HG03442 (cell line): Measurements from ENCODE around the gene IGF2R.

Experiments
- ATAC-seq: cut with Tn5 transposase; IDR thresholded peaks from one replicate; pipeline ENCODE4 v1.9.1; 2021; ENCODE audit warnings: mild to moderate bottlenecking, moderate library complexity; ENCODE audit not compliant: unreplicated experiment

The IGF2R gene

DNA sequence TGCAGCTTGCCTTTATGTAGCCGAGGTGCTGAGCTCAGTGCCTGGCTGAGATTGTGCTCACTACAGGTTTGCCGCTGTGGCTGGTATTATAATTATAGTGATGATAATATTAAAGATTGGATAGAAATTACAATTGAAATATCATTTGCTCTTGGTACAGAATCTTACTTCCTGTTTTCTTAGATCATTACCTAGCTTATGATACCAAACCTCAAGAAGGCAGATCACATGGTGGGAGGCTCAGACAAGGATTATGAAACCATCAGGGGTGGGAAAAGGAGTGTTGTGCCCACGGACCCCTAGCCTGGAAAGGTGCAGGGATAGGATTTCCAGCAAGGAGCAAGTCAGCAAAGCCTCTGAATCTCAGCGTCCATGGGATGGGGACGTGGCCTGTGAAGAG lies 70.6 kb downstream of the IGF2R start:
- no peak for ATAC-seq

DNA sequence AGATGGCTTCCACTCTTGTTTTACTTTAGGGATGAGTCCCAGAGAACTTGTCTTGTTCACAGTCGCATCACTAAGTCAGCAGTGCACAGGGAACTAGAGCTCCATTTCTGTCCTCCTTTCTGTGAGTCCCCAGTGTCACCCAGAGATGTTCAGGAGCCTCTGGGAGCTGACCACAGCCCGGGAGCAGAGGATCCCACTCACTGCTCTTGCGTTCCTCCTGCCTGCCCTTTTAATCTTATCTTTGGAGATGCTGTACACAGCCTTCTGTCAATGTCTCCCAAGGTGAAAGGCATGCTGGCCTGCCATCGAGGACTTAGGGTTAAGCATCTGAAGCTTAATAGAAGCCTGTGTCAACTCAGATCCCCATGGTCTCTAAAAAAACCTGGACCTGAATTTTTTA lies 71.2 kb downstream of the IGF2R start:
- no peak for ATAC-seq

DNA sequence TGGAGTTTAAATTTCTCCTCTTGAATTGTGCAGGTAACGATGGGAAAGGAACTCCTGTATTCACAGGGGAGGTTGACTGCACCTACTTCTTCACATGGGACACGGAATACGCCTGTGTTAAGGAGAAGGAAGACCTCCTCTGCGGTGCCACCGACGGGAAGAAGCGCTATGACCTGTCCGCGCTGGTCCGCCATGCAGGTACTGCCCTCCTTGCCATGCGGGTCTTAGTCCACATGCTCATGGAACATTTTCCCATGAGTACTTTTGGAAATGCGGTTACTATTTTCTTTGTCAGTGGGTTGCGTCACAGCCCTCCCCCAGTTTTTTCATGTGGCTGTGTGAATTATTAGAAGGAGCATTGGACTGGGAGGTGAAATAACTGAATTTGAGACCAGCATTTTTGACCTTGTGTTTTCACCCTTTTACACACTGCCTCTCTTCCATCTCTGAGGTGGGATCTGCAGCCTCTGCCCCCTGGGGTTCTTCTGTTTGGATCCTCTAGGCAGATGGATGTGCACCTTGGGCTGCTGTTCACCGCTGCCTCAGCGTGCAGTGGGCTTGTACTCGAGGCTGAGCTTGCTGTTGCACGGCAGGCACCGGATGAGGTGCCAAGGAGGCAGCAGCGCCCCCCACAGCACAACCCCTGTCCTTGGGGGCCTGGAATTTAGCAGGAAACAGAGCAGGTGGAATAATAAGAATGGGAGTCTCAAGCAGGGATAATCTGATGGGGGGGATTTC lies 71.8 kb downstream of the IGF2R start:
- ATAC-seq: no peak

DNA sequence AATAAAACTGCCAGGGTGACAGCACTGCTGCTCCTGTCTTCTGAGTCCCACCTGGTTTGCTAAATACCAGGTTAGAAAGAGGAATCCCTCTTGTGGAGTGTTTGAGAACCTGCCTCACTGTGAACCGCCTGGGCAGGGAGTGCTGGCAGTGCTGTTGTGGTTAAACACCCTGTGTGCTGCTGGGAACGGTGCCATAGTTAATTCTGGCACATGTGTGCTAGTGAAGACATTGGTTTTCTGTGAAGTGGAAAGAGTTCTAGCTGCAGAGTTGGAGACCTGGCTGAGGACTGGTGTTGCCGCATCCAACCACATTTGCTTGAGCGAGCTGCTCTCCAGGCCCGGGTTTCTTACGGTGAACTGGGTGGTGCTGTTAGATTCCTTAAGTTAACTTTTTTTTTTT lies 72.7 kb downstream of the IGF2R start:
- no peak for ATAC-seq

DNA sequence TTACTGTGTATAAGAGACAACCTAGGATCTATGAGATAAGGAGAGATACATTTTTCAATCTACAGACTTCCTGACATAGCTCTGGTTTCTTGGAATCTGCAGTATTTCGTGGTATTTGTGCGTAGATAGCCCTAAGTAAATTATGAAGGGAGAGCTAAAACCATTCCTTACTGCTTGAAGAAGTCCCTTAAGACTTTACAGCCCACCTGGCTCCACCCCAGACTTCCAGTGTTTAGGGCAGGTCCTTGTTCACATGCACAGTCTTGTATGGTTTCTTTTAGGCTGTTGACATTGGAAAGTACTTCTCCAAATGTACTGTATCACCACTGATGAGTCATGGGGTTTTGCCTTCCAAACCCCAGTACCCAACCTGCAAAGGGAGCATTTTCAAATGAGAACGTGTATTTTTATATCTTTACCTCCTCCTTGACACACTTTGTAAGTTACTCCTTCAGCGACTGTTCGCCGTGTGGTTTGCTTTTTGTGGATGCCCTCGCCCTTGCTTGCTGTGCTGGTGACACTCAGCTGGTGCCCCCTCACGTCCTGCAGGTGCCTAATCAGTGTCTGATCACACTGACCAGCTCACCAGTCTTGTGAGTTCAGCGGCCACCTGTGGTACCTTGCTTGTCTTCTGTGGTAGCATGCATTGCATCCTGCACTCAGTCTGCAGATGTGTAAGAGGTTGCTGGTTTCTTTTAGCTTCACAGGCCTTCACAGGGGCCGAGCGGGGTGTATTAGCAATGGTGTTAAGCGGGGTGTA lies 73.3 kb downstream of the IGF2R start:
- no peak for ATAC-seq

DNA sequence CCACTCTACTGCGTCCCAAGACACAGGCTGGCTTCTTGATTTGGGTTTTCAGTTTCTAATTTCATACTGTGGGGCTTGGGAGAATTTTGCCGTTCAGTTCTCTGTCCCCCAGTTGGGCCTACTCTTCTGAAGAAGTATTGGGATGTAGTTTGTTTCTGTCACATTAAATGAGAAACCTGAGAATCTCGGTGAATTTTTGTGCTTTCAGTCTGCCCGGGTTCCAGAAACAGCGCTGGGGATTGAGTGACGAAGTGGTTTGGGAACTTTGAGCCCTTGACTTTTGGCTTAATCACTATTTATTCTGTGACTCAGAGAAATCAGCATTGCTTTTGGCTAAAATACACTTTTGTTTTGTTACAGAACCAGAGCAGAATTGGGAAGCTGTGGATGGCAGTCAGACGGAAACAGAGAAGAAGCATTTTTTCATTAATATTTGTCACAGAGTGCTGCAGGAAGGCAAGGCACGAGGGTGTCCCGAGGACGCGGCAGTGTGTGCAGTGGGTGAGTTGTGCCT lies 74.0 kb downstream of the IGF2R start:
- no peak for ATAC-seq

DNA sequence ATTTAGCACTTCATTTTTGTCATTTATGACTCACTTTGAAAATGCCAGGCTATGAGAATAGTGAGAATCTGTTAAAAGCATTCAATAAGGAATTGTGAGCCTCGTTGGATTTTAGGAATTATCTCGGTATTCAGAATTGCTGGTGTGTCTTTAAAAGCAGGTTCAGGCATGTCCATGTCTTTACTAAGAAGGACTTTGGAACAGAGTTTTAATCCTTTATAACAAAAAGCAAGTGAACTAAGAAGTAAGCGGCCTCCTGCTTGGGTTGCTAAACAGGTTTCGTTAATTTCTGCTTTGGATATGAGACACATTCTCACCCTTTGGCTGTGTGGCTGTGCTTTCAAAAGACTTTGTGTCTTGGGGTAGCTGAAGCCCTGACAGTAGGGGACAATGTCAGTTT lies 74.9 kb downstream of the IGF2R start:
- no peak for ATAC-seq

DNA sequence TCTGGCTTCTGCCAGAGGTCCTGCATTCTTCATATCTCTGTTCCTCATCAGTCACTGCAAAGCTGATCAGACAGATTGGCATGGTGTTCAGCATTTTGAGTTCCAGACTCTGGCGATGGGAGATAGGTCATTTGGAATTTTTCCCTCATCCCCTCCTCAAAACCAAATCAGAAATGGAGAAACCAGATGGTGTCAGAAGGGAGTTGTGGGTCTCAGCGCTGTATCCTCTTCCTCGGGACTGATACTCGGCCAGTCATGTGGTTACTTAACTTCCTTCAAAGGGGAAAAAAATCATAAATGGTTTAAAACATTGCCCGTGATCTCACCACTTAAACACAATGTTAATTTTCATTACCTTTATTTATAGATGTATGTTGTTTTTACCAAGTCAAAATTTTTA lies 75.8 kb downstream of the IGF2R start:
- no peak for ATAC-seq

DNA sequence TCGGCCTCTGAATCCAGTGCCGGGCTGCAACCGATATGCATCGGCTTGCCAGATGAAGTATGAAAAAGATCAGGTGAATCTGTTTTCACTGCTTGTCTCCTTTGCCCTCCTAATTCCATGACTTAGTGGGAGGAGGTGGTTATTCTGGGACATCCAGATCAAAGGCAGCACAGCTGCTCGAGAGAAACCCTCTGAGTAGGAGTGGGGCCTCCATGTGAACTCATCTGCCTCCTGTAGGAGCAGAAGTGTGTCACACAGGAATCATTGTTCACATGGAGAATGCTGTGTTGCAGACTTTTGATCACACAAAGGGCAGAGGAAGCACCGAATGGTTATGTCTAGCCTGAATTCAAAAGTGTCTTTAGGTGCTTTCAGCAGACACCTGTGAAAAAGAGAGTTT lies 79.6 kb downstream of the IGF2R start:
- ATAC-seq: no peak

DNA sequence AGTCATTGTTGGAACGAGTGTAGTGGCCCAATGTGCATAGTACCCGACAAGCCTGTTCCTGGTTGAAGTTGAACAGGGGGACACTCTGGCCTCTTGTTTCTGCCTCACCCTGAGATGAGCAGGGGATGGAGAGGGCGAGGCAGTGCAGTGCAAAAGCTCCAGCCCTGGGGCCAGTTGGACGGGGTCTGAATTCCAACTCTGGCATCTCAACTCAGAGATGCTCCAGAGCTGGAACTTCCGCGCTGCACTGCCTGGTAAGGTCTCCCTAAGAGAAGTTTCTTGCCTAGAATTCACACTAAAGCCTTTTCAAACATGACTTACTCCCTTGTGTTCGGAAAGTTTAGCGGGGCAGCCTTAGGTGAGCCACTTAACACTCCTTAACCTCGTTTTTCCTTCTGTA lies 80.5 kb downstream of the IGF2R start:
- no peak for ATAC-seq

DNA sequence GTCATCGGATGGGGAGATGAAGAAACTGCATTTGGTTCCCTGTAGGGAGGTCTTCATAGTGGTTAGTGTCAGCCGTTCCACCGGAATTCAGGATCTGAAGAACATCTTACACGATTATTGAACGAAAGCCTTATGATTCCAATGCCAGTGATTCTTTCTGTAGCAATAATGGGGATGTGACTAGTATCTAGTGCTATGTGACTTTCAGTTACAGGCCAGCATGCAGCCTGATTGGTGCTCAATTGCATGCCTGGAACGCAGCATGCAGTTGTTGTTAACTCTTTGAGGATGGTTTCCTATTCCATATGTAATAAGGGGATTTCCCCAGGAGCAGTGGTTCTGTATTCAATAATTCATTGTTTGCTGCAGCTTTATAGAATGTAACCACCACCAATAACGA lies 81.1 kb downstream of the IGF2R start:
- ATAC-seq: no peak

DNA sequence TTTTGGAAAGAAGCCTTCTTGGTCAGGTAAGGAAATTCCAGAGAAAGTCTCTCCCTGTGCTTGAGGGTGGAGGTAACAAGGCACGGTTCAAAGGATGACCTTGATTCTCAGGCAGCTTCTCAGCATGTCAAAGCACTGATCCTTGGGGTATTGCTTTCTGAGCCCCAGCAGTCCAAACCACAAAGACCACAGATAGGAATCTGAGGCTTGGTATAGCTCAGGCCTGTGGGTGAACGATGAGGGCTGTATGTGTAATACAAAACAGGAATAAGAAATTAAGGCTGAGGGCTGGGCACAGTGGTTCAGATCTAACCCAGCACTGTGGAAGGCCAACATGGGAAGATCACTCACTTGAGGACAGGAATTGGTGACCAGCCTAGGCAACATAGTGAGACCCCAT lies 82.5 kb downstream of the IGF2R start:
- no peak for ATAC-seq

DNA sequence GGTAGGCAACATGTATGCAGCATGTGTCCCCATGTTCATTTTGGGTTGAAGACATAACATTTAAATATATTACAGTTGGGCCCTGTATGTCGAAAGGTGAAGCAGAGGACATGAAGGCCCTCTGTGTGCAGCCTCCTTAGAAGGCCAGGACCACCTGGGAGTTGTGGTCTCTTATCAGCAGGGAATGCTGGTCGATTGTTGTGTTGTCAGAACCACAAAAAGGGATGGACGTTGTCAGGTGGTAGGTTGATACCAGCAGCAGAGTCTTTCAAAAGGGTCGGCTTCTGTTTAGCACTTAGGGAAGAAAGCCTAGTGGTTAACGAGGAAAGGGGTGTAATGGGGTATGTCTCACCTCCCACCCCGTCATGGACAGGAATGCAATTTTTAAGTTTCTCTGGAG lies 85.4 kb downstream of the IGF2R start:
- ATAC-seq: no peak

DNA sequence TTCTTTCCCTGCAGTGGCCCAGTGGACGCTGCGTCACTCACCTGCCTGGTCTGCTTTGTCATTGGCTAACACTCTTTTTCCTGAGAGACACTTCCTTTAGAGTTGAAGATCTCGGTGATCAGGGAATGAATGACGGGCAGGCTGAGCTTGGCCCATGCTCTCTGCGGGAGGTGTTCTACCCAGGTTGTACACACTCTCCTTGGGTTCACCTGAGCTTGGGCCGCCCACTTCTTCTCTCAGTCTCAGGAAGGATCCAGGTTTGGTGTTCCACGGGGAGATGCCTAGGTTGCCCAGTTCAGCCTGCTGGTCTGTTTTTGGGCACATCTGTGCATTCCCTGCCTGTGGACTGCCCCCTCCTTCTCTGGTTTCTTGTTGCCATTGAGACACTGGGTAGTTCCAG lies 86.0 kb downstream of the IGF2R start:
- no peak for ATAC-seq

DNA sequence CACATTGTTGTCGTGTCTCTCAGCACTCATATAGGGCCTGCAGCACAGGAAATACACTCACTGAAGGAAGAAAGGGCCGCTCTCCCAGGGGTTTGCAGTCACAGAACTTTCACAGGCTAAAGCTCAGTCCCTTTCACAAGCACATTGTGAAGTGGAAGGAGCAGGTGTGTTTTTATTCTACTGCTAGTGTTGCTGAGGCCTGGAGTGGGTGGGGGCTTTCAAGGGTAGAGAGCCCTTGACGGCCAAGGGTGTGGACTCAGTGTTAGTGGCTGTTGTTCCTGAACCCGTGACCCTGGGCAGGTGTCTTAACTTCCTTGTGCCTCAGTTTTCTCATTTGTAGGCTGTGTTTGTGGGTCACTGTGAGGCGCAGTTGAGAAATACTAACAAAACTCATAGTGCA lies 86.5 kb downstream of the IGF2R start:
- ATAC-seq: no peak

DNA sequence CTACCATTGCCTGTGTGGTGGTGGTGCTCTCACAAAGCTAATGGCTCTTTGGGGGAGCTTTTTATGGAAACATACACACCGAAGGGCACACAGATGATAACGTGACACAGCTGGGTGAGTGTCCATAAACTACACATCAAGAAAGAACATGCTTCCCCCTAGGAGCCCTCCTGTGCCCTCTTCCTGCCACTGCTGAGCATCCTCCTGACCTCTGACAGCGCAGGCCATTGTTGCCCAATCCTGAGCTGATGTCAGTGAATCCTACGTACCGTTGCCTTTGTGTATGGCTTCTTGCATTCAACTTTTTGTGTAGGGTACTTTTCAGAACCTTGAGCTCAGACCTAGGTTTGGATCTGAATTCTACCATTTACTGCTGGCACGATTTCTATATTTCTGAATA lies 86.9 kb downstream of the IGF2R start:
- ATAC-seq: no peak

DNA sequence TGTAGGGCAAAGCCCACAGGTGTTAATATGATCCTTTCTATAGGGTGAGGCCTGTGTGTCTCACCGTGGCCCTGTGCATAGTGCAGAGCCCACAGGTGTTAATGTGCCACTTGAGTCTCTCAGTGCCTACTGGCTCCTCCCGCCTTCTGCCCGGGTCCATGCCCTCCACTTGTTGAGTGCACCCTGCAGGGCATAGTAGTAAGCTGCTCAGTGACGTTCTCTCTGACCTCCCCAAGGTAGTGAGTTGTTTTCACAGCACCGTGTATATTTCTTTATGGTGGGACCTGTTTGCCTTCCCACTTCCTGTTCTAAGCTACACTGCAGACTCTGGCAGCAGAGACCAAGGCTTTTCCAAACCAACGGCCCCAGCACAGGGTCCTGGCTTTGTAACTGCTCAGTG lies 88.2 kb downstream of the IGF2R start:
- no peak for ATAC-seq

DNA sequence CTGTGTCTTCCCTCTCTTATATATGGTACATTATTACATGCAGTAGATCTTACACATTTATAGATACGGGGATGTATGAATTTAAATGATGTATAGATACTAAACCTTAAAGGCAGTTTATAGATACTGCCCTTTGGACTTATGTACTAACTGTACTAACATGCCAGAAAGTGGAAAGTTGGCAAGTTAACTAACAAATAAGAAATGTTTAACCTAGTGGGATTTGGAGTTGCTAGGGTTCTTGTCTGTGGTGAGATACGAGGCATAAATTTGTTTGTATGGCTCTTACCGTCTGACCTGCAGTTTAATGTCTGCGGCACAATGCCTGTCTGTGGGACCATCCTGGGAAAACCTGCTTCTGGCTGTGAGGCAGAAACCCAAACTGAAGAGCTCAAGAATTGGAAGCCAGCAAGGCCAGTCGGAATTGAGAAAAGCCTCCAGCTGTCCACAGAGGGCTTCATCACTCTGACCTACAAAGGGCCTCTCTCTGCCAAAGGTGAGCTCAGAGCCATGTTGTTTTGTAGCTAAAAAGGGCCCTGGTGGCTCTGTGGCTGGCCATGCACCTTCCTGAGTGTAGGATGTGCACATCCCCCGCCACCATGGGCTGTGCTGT lies 89.8 kb downstream of the IGF2R start:
- ATAC-seq: no peak

DNA sequence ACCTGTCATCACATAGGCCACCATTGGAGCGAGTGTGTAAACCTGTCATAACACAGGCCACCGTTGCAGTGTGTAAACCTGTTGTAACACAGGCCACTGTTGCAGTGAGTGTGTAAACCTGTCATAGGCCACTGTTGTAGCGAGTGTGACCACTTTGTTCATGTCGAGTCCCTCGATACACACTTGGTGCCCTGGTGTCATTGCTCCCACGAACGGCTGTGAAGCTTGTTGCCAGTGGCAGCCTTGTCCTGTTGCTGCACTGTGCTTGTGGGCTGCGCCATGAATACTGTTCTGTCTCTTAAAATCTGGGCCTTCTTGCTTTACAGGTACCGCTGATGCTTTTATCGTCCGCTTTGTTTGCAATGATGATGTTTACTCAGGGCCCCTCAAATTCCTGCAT lies 91.3 kb downstream of the IGF2R start:
- ATAC-seq: no peak

DNA sequence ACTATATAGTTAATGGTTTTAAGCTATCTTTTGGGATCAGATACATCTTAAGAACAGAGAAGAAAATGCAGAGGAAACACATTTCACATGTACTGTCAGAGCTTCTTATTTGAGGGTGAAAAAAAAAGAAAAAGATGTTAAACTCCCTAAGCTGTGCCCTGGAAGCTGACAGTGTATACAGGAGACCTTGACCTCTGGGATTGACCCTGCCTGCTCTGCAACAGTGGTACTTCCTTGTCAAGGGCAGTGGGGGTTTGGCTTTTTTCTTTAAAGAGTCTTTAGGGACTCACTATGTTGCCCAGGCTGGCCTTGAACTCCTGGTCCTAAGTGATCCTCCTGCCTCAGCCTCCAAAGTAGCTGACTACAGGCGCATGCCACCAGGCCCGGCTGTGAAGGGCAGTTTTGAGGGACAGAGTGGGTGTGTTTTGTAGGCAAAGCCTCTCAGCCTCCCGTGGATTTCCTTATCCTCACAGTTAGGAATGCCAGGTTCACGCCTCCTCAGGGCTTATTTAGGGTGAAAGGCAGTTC lies 92.1 kb downstream of the IGF2R start:
- ATAC-seq: no peak

DNA sequence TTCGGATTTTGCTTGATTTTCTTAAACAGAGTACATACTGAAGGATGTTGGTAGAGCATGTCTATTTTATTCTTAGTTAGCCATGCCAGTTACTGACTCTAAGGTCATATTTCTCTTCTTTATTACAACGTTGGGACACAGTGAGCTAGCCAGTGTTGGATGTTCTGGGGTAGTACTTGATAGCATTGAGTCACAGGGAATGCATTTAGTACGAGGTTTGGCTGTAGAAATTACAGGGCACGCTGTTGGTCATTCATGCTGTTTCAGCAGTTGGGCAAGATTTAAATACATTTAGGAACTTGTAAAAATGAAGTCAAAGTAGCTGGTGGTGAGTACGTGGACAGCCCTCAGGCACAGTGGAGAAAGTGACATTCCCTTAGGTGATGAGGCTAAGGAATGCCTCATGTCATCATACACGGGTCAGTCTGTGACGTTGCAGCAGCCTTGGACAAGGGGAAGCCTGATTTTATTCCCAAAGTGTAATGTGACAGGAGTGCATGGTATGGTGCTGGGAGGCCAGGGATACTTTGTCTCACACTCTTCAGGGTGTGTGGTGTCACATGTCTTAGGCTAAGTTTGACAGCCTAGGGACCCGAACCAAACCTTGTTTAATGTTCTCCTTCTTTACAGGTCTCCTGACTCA lies 95.0 kb downstream of the IGF2R start:
- no peak for ATAC-seq
